ENCODE results near the gene PCBP1. TPM values are rescaled to one million over a fixed set of nuclear protein-coding genes. Genes with fewer than 3 reads are reported as not detected.
A peak's percentile ranks its signal among the peaks of the same experiment; 100 is the strongest.
"Not testable (repeated sequence)": the region's sequence is repeated elsewhere in the genome, so short reads cannot be mapped to it uniquely, and the experiment has no call there.

PCBP1 gene
- total and polyA plus RNA-seq, 2 donors from 2014 or later, result 224 to 298 TPM

DNA sequence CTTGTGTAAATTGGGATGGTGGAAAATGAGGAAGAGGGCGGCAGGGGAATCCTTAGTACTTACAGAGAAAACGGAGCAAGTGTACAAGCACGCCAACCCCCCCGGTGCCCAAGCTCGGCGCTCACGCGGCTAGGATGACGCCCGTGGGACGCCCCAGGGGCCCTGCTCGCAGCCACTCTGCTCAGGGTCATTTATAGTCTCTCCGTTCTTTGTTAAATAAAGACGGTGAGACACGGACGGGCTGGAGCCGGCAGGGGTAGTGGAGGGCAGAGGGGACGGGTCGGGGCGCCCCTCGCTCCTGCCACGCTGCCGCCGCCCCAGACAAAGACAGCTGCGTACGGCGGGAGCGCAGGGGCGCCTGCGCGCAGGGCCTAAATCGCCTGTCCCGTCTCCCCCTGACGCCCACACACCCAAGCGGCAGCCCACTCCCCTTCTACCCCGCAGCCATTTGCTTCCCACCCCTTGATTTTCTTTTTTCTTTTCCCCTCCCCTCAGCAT is 37.8 kb downstream of the PCBP1 start:
- peaks cover 0 to 24% (median 6%) of the 10 kb centered on the region in 3 donors for H3K4me1 ChIP-seq (ENCODE audit: control insufficient read depth in 2 of 3, insufficient read depth in 2 of 3, low read depth in 1 of 3, low read length in 3 of 3)
- DNase-seq (peak; percentile 78 to 92 (median 87)), FAIRE-seq (no peak)
- intact Hi-C loops (cut with DNase I), result no loop called here
- H3K9ac ChIP-seq (ENCODE audit: low read length in 3 of 3), result peak overlapping the region; percentile 53 to 98 (median 92)
- H3K4me3 ChIP-seq (ENCODE audit: low read length in 3 of 3), result peak overlapping the region; percentile 61 to 70 (median 70)
- H3K36me3 ChIP-seq (ENCODE audit: control insufficient read depth in 2 of 3, insufficient read depth in 3 of 3, low read length in 3 of 3), result no peaks in the 10 kb centered on the region
- no peaks in the 10 kb centered on the region for H3K9me3 ChIP-seq (ENCODE audit: control insufficient read depth in 2 of 3, insufficient read depth in 1 of 3, low read length in 3 of 3)
- no peaks in the 10 kb centered on the region for H3K27me3 ChIP-seq (ENCODE audit: control insufficient read depth, insufficient read depth, low read length)
- TF ChIP-seq CTCF (IDR thresholded peaks at IDR 0.05; ENCODE audit: borderline replicate concordance, extremely low read depth, insufficient read depth), result no peak
- H3K27ac ChIP-seq (ENCODE audit: low read depth in 2 of 2, low read length in 2 of 2), result peak overlapping the region; percentile 94 to 100

DNA sequence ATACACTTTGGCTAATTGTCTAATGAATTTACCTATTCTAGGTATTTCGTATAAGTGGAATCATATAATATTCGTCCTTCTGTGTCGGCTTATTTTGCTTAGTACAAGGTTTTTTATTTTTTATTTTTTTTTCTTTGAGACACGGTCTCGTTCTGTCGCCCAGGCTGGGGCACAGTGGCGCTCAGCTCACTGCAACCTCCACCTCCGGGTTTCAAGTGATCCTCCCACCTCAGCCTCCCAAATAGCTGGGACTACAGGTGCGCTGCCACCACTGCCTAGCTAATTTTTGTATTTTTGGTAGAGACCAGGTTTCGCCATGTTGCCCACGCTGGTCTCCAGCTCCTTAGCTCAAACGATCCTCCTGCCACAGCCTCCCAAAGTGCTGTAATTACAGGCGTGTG is 38.2 kb downstream of the PCBP1 start:
- Histone ChIP-seq H3K9me3 (ENCODE audit: control insufficient read depth in 2 of 3, insufficient read depth in 1 of 3, low read length in 3 of 3) (no peaks in the 10 kb centered on the region), H3K4me1 (ENCODE audit: control insufficient read depth in 2 of 3, insufficient read depth in 2 of 3, low read depth in 1 of 3, low read length in 3 of 3) (peaks cover 0 to 24% (median 6%) of the 10 kb centered on the region in 3 donors), H3K36me3 (ENCODE audit: control insufficient read depth in 2 of 3, insufficient read depth in 3 of 3, low read length in 3 of 3) (no peaks in the 10 kb centered on the region), H3K27me3 (ENCODE audit: control insufficient read depth, insufficient read depth, low read length) (no peaks in the 10 kb centered on the region), H3K9ac (ENCODE audit: low read length in 3 of 3) (peak overlapping the region; percentile 36 to 98 (median 92)), H3K4me3 (ENCODE audit: low read length in 3 of 3) (peak overlapping the region; percentile 61 to 70 (median 70)), H3K27ac (ENCODE audit: low read depth in 2 of 2, low read length in 2 of 2) (peak overlapping the region; percentile 94 to 100)
- DNase-seq (peak in 1 of 5 donors; percentile 37), FAIRE-seq (no peak)
- TF ChIP-seq CTCF (IDR thresholded peaks at IDR 0.05; ENCODE audit: borderline replicate concordance, extremely low read depth, insufficient read depth), result no peak
- intact Hi-C loops (cut with DNase I), result no loop called here

DNA sequence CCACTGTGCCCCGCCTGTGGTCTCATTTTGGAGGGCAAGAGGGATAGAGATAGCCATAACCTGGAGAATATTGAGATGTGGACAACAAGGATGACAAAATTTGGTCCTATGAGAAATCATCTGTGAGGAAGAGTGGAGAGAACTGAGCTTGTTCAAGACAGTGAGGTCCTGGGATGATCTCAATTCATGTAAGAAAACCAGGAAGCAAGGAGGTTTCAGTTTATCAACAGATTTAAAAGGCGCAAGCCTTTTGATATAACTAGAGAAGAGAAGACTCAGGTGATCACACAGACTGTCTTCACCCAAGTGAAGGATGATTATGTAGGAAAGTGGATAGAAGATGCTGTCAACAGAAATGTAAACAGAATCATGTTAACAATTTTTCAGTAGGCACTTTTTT is 39.1 kb downstream of the PCBP1 start:
- Histone ChIP-seq H3K9me3 (ENCODE audit: control insufficient read depth in 2 of 3, insufficient read depth in 1 of 3, low read length in 3 of 3) (no peaks in the 10 kb centered on the region), H3K4me3 (ENCODE audit: low read length in 3 of 3) (no peak overlapping the region), H3K27me3 (ENCODE audit: control insufficient read depth, insufficient read depth, low read length) (no peaks in the 10 kb centered on the region), H3K9ac (ENCODE audit: low read length in 3 of 3) (no peak overlapping the region), H3K4me1 (ENCODE audit: control insufficient read depth in 2 of 3, insufficient read depth in 2 of 3, low read depth in 1 of 3, low read length in 3 of 3) (peaks cover 0 to 24% (median 6%) of the 10 kb centered on the region in 3 donors), H3K27ac (ENCODE audit: low read depth in 2 of 2, low read length in 2 of 2) (peak overlapping the region in 1 of 2 donors; percentile 52), H3K36me3 (ENCODE audit: control insufficient read depth in 2 of 3, insufficient read depth in 3 of 3, low read length in 3 of 3) (no peaks in the 10 kb centered on the region)
- no peak for DNase-seq
- intact Hi-C loops (cut with DNase I), result no loop called here
- no peak for FAIRE-seq
- TF ChIP-seq CTCF (IDR thresholded peaks at IDR 0.05; ENCODE audit: borderline replicate concordance, extremely low read depth, insufficient read depth), result no peak

DNA sequence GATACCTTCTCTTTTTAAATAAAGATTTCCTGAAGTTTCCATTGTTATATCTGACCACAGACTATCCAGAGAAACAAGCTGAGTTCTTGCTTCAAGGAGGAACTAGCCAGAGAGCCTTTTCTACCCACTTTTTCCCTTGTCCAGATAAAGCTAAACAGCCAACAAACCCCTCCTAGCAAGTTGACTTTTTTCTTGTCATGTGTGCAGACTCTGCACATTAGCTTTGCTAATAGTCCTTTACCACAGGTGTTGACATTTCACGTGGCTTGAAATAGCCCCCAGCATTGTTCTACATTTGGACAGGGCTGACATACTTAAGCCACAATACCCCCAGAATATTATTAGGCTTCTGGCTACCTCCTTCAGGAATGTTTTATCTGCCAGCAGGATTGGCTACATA is 40.7 kb downstream of the PCBP1 start:
- no peak for TF ChIP-seq CTCF (IDR thresholded peaks at IDR 0.05; ENCODE audit: borderline replicate concordance, extremely low read depth, insufficient read depth)
- intact Hi-C loops (cut with DNase I), result no loop called here
- H3K9me3 ChIP-seq (ENCODE audit: control insufficient read depth in 2 of 3, insufficient read depth in 1 of 3, low read length in 3 of 3), result no peaks in the 10 kb centered on the region
- no peak overlapping the region for H3K27ac ChIP-seq (ENCODE audit: low read depth in 2 of 2, low read length in 2 of 2)
- no peaks in the 10 kb centered on the region for H3K27me3 ChIP-seq (ENCODE audit: control insufficient read depth, insufficient read depth, low read length)
- no peak for FAIRE-seq
- peaks cover 5 to 26% (median 8%) of the 10 kb centered on the region in 3 donors for H3K4me1 ChIP-seq (ENCODE audit: control insufficient read depth in 2 of 3, insufficient read depth in 2 of 3, low read depth in 1 of 3, low read length in 3 of 3)
- H3K36me3 ChIP-seq (ENCODE audit: control insufficient read depth in 2 of 3, insufficient read depth in 3 of 3, low read length in 3 of 3), result no peaks in the 10 kb centered on the region
- H3K4me3 ChIP-seq (ENCODE audit: low read length in 3 of 3), result no peak overlapping the region
- DNase-seq, result no peak
- peak overlapping the region in 1 of 3 donors; percentile 2 for H3K9ac ChIP-seq (ENCODE audit: low read length in 3 of 3)

DNA sequence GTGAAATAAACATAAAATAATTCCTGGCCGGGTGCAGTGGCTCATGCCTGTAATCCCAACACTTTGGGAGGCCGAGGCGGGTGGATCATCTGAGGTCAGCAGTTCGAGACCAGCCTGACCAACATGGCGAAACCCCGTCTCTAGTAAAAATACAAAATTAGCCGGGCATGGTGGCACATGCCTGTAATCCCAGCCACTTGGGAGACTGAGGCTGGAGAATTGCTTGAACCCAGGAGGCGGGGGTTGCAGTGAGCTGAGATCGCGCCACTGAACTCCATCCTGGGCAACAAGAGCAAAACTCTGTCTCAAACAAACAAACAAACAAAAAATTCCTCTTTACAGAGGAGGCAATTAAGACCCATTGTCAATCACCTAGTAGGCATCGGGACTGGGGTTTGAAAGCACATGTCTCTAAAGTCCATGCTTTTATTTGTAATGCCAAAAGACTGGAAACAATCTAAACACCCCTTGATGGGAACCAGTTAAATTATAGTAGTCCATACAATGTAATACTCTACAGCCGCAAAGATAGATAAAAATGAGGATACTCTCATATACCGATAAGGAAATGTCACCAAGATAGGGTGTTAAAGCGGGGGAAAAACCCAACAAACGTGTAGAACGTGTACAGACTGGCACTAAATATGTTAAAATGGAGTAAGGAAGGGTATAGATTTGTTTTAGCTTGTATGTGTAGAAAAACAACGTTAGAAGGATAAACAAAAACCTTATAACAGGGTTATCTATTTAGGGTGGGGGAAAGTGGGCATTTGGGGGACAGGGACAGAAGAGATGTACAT is 44.3 kb downstream of the PCBP1 start:
- Histone ChIP-seq H3K4me1 (ENCODE audit: control insufficient read depth in 2 of 3, insufficient read depth in 2 of 3, low read depth in 1 of 3, low read length in 3 of 3) (peaks cover 5 to 24% (median 18%) of the 10 kb centered on the region in 3 donors), H3K9ac (ENCODE audit: low read length in 3 of 3) (peak overlapping the region in 2 of 3 donors; percentile 44 to 53), H3K4me3 (ENCODE audit: low read length in 3 of 3) (peak overlapping the region in 1 of 3 donors; percentile 15), H3K27ac (ENCODE audit: low read depth in 2 of 2, low read length in 2 of 2) (peak overlapping the region; percentile 9 to 84)
- H3K9me3 ChIP-seq (ENCODE audit: control insufficient read depth in 2 of 3, insufficient read depth in 1 of 3, low read length in 3 of 3); FAIRE-seq; DNase-seq; H3K27me3 ChIP-seq (ENCODE audit: control insufficient read depth, insufficient read depth, low read length); H3K36me3 ChIP-seq (ENCODE audit: control insufficient read depth in 2 of 3, insufficient read depth in 3 of 3, low read length in 3 of 3); intact Hi-C loops (cut with DNase I): not testable (repeated sequence)
